ENCODE results near the gene SLC35F1.

GRCh38 chr6:118102401-118102800, 195.3 kb downstream of the SLC35F1 start:
- no peak for TF ChIP-seq EZH2 (IDR thresholded peaks at IDR 0.05; ENCODE audit: borderline replicate concordance, insufficient read depth, low read depth, low read length, poor library complexity, severe bottlenecking)
- no peak for TF ChIP-seq CTCF (IDR thresholded peaks at IDR 0.05)
